HepG2 (cell line): ENCODE data around the gene TNFRSF18. TPM values are rescaled to one million over a fixed set of nuclear protein-coding genes. Genes with fewer than 3 reads are reported as not detected.

Experiments used
- HDAC1 ChIP-seq: sonication (generic); formaldehyde crosslinking; IDR thresholded peaks from 2 replicates; pipeline ENCODE4 v1.5.1; 2020; ENCODE audit warnings: mild to moderate bottlenecking, missing genetic modification reagents
- HNRNPL ChIP-seq: fragments of 200-400 bp; formaldehyde crosslinking; IDR thresholded peaks from 2 replicates; pipeline ENCODE4 v1.6.1; 2017; ENCODE audit warnings: mild to moderate bottlenecking, low read depth, low read length
- JUND ChIP-seq: sonication (generic); formaldehyde crosslinking; IDR thresholded peaks from 2 replicates; pipeline ENCODE4 v1.8.0; 2022; ENCODE audit warnings: mild to moderate bottlenecking, missing genetic modification reagents
- KDM1A ChIP-seq: IDR thresholded peaks from 2 replicates; pipeline ENCODE4 v1.6.1; 2016; ENCODE audit warnings: missing compliant biosample characterization
- KDM2A ChIP-seq: sonication (generic); formaldehyde crosslinking; IDR thresholded peaks from 2 replicates; pipeline ENCODE4 v1.4.0; 2020; ENCODE audit warnings: low read depth, missing genetic modification reagents, borderline replicate concordance
- KLF15 ChIP-seq: sonication (generic); formaldehyde crosslinking; IDR thresholded peaks from 2 replicates; pipeline ENCODE4 v1.8.1; 2023; ENCODE audit warnings: borderline replicate concordance, mild to moderate bottlenecking, inconsistent platforms, missing genetic modification reagents, mixed read lengths
- MATR3 ChIP-seq: sonication (generic); formaldehyde crosslinking; IDR thresholded peaks from 2 replicates; pipeline ENCODE4 v1.4.0; 2020; ENCODE audit warnings: missing genetic modification reagents
- POGK ChIP-seq: sonication (generic); formaldehyde crosslinking; conservative IDR thresholded peaks from 2 replicates; pipeline ENCODE4 v1.8.0; 2022; ENCODE audit warnings: mild to moderate bottlenecking, moderate library complexity, missing genetic modification reagents
- PRPF4 ChIP-seq: fragments of 200-400 bp; formaldehyde crosslinking; IDR thresholded peaks from 2 replicates; pipeline ENCODE4 v1.6.1; 2016; ENCODE audit warnings: low read length, low read depth; ENCODE audit not compliant: poor library complexity, severe bottlenecking
- SMAD9 ChIP-seq: sonication (generic); formaldehyde crosslinking; IDR thresholded peaks from 2 replicates; pipeline ENCODE4 v1.5.1; 2020; ENCODE audit warnings: mild to moderate bottlenecking, missing genetic modification reagents
- SOX6 ChIP-seq, 2 experiments: fragments of 450-650 bp in 1 of 2; sonication (generic) in 1 of 2; formaldehyde crosslinking in 1 of 2; IDR thresholded peaks; 2 replicates each; pipeline versions ENCODE4 v1.4.0 to v1.6.1; 2017 to 2020; ENCODE audit warnings: antibody characterized with exemption in 1 of 2, mild to moderate bottlenecking in 1 of 2, missing genetic modification reagents in 1 of 2
- TCF12 ChIP-seq, 2 experiments: fragments of 450-650 bp in 1 of 2; sonication (generic) in 1 of 2; formaldehyde crosslinking in 1 of 2; IDR thresholded peaks; 2 replicates each; pipeline versions ENCODE4 v1.6.1 to v1.8.0; 2017 to 2022; ENCODE audit warnings: antibody characterized with exemption in 1 of 2, mild to moderate bottlenecking in 1 of 2, missing genetic modification reagents in 1 of 2, moderate library complexity in 1 of 2
- TGIF2 ChIP-seq: IDR thresholded peaks from 2 replicates; pipeline ENCODE4 v1.6.1; 2016; ENCODE audit warnings: control low read depth, missing compliant biosample characterization
- TMF1 ChIP-seq: sonication (generic); formaldehyde crosslinking; IDR thresholded peaks from 2 replicates; pipeline ENCODE4 v1.8.1; 2022; ENCODE audit warnings: low read depth, missing genetic modification reagents
- ZNF296 ChIP-seq: sonication (generic); formaldehyde crosslinking; conservative IDR thresholded peaks from 2 replicates; pipeline ENCODE4 v1.5.0; 2020; ENCODE audit warnings: mild to moderate bottlenecking, missing genetic modification reagents
- ZNF562 ChIP-seq: sonication (generic); formaldehyde crosslinking; IDR thresholded peaks from 2 replicates; pipeline ENCODE4 v1.8.0; 2022; ENCODE audit warnings: missing genetic modification reagents, borderline replicate concordance
- polyA plus RNA-seq, 8 experiments: library from polyadenylated mRNA; depleted of rRNA in 3 of 8; stranded (reverse) in 7 of 8; unstranded in 1 of 8; fragments of >200 nt; fragmentation: Illumina TruSeq in 4 of 8; extraction: Trizol in 4 of 8; gene quantifications; 2 replicates each; pipeline versions ENCODE4 v1.2.1 to v1.2.3, GENCODE V29; 2011 to 2016; ENCODE audit warnings: low read depth in 4 of 8, missing spikeins in 1 of 8, mixed read lengths in 1 of 8; ENCODE audit not compliant: insufficient read depth in 1 of 8
- total RNA-seq, 5 experiments: library from RNA; depleted of rRNA; stranded (reverse); fragments of >200 nt; fragmentation: Illumina TruSeq; extraction: Trizol; gene quantifications; 2 replicates each; pipeline ENCODE4 v1.2.3, GENCODE V29; 2016; ENCODE audit warnings: low read depth in 1 of 5
- TF ChIP-seq, protein P1 (sequence below): sonication (generic); formaldehyde crosslinking; IDR thresholded peaks from 2 replicates; pipeline ENCODE4 v1.4.0; 2020; ENCODE audit warnings: missing genetic modification reagents
- TF ChIP-seq, protein P2 (sequence below): fragments of 450-650 bp; IDR thresholded peaks from 2 replicates; pipeline ENCODE4 v1.6.1; 2016
- TF ChIP-seq, protein P3 (sequence below): sonication (generic); formaldehyde crosslinking; IDR thresholded peaks from 2 replicates; pipeline ENCODE4 v1.4.0; 2020; ENCODE audit warnings: missing genetic modification reagents
- TF ChIP-seq, protein P4 (sequence below): sonication (generic); formaldehyde crosslinking; IDR thresholded peaks from 2 replicates; pipeline ENCODE4 v1.8.0; 2022; ENCODE audit warnings: mild to moderate bottlenecking, missing genetic modification reagents

Gene TNFRSF18
- total and polyA plus RNA-seq, 2 of the 13 experiments (the other 11 are each of a cell fraction or from before 2014, with no cell fraction given), result not detected

DNA sequence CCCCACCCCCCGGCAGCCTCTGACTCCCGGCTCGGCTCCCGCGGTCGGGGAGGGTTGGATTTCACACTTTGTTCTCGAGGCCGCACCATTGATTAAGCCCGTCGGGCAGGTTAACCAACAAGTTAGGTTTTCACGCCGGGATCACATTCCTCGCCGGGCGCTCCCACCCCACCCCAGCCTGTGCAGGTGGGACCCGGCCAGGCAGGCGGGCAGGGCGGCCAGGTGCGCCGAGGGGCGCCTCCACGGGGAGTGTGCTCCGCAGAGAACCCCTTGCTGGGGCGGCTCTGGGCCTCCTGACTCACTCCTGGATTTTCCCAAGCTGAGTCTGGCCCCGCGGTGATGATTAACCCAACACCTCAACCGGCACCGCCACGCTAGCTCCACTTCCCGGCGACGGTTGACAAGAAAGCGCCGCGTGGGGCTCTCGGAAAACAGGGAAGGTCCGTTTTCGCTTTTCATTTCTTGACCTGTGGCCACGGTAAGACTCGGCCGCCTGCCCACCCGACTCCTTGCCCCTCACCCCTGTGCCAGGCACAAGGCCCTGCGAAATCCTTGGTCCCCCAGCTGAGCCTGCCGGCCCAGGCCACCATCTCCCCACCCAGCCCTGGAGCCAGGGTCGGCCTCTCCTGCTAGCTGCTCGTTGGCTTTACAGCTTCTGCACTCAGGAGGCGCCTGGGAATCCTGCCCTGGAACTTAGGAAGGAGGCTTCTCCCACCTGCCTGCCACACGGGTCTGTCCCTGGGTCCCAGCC lies 41.5 kb downstream of the TNFRSF18 start (continued):
- no peak for TF ChIP-seq KDM1A (CRISPR knock-in tag)
- TF ChIP-seq SOX6 (IDR thresholded peaks at IDR 0.05), result no peak
- TF ChIP-seq SOX6 (CRISPR knock-in tag; IDR thresholded peaks at IDR 0.05), result peak; percentile 9; the same call in 1 of the 2 replicates
- TF ChIP-seq PRPF4, result no peak
- 0 out of 2 replicates have a peak, but pooled peaks have one; percentile 40 for TF ChIP-seq POGK (CRISPR knock-in tag)
- 0 out of 2 replicates have a peak, but pooled peaks have one; percentile 48 for TF ChIP-seq TGIF2 (CRISPR knock-in tag)
- TF ChIP-seq JUND (CRISPR knock-in tag), result no peak
- TF ChIP-seq ZNF296, result no peak
- TF ChIP-seq KLF15 (CRISPR knock-in tag), result no peak; the same call in 1 of the 2 replicates
- no peak for TF ChIP-seq TCF12 (IDR thresholded peaks at IDR 0.05)
- no peak for TF ChIP-seq TCF12 (CRISPR knock-in tag; IDR thresholded peaks at IDR 0.05)
- TF ChIP-seq TMF1 (CRISPR knock-in tag), result 0 out of 2 replicates have a peak, but pooled peaks have one; percentile 12
- TF ChIP-seq, protein P1, sequence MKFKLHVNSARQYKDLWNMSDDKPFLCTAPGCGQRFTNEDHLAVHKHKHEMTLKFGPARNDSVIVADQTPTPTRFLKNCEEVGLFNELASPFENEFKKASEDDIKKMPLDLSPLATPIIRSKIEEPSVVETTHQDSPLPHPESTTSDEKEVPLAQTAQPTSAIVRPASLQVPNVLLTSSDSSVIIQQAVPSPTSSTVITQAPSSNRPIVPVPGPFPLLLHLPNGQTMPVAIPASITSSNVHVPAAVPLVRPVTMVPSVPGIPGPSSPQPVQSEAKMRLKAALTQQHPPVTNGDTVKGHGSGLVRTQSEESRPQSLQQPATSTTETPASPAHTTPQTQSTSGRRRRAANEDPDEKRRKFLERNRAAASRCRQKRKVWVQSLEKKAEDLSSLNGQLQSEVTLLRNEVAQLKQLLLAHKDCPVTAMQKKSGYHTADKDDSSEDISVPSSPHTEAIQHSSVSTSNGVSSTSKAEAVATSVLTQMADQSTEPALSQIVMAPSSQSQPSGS, result no peak
- no peak for TF ChIP-seq MATR3
- TF ChIP-seq HDAC1 (CRISPR knock-in tag), result peak; percentile 46; the same call in 1 of the 2 replicates
- no peak for TF ChIP-seq ZNF562
- peak; percentile 74 for TF ChIP-seq KDM2A (CRISPR knock-in tag)
- TF ChIP-seq, protein P2, sequence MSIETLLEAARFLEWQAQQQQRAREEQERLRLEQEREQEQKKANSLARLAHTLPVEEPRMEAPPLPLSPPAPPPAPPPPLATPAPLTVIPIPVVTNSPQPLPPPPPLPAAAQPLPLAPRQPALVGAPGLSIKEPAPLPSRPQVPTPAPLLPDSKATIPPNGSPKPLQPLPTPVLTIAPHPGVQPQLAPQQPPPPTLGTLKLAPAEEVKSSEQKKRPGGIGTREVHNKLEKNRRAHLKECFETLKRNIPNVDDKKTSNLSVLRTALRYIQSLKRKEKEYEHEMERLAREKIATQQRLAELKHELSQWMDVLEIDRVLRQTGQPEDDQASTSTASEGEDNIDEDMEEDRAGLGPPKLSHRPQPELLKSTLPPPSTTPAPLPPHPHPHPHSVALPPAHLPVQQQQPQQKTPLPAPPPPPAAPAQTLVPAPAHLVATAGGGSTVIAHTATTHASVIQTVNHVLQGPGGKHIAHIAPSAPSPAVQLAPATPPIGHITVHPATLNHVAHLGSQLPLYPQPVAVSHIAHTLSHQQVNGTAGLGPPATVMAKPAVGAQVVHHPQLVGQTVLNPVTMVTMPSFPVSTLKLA, result no peak
- TF ChIP-seq, protein P3, sequence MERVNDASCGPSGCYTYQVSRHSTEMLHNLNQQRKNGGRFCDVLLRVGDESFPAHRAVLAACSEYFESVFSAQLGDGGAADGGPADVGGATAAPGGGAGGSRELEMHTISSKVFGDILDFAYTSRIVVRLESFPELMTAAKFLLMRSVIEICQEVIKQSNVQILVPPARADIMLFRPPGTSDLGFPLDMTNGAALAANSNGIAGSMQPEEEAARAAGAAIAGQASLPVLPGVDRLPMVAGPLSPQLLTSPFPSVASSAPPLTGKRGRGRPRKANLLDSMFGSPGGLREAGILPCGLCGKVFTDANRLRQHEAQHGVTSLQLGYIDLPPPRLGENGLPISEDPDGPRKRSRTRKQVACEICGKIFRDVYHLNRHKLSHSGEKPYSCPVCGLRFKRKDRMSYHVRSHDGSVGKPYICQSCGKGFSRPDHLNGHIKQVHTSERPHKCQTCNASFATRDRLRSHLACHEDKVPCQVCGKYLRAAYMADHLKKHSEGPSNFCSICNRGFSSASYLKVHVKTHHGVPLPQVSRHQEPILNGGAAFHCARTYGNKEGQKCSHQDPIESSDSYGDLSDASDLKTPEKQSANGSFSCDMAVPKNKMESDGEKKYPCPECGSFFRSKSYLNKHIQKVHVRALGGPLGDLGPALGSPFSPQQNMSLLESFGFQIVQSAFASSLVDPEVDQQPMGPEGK, result peak; percentile 48
- no peak for TF ChIP-seq SMAD9 (CRISPR knock-in tag)
- TF ChIP-seq, protein P4, sequence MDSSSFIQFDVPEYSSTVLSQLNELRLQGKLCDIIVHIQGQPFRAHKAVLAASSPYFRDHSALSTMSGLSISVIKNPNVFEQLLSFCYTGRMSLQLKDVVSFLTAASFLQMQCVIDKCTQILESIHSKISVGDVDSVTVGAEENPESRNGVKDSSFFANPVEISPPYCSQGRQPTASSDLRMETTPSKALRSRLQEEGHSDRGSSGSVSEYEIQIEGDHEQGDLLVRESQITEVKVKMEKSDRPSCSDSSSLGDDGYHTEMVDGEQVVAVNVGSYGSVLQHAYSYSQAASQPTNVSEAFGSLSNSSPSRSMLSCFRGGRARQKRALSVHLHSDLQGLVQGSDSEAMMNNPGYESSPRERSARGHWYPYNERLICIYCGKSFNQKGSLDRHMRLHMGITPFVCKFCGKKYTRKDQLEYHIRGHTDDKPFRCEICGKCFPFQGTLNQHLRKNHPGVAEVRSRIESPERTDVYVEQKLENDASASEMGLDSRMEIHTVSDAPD, result peak; percentile 26; the same call in 1 of the 2 replicates
- TF ChIP-seq HNRNPL, result peak; percentile 76
